Kidney glomerular epithelial cell (primary cell): ENCODE data around the gene GGT1.
A peak's percentile ranks its signal among the peaks of the same experiment; 100 is the strongest.
"Not testable (repeated sequence)": the region's sequence is repeated elsewhere in the genome, so short reads cannot be mapped to it uniquely, and the experiment has no call there.

ENCODE experiments used
- DNase-seq: peaks from one replicate; lab custom pipeline; 2025; lab: John Stamatoyannopoulos, UW

GGT1 gene

DNA sequence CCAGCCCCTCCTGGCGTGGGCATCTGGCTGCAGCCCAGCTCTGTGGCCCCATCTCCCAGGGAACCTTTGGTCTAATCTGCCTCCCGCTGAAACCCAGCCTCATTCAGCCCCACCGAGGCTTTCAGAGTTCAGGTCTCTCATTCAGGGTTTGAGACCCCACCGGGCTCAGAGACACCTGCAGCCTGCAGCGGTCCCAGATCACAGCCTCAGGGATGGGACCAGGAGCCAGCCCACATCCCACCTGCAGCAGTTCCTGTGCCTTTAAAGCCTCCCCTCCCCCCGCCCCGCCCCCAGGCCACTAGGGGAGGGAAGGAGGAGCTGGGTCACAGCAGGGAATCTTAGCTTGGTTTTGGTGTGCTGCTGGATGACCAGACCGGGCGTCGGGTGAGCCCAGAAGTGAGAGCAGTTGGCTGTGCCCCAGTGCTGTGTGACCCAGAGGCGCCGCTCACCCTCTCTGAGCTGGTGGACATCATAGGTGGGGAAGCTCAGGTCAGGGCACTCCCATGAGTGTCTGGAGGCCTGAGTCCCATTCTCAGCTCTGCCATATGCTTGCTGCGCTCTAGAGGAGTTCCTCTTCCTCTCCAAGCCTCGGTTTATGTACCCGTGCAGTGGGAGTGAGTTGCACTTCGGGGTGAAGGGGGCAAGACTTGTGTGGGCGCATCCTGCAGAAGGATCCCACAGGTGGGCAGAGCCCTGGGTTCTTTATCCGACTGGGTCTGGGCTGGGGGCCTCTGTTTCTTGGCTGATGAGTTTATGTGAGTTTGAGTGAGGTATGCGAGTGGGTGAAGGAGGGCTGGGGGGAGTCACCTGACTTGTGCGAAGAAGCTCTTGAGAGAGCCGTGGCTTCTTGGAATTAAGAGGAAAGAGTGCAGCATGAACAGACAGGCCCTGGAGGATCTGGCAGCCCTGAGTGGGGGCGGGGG, at the start of gene GGT1:
Gene GGT1, plus strand, starts transcription at position 347 of the 923 bp plus-strand sequence. CDS start 7,889 bp downstream, outside the sequence.
- not testable (repeated sequence) for DNase-seq

DNA sequence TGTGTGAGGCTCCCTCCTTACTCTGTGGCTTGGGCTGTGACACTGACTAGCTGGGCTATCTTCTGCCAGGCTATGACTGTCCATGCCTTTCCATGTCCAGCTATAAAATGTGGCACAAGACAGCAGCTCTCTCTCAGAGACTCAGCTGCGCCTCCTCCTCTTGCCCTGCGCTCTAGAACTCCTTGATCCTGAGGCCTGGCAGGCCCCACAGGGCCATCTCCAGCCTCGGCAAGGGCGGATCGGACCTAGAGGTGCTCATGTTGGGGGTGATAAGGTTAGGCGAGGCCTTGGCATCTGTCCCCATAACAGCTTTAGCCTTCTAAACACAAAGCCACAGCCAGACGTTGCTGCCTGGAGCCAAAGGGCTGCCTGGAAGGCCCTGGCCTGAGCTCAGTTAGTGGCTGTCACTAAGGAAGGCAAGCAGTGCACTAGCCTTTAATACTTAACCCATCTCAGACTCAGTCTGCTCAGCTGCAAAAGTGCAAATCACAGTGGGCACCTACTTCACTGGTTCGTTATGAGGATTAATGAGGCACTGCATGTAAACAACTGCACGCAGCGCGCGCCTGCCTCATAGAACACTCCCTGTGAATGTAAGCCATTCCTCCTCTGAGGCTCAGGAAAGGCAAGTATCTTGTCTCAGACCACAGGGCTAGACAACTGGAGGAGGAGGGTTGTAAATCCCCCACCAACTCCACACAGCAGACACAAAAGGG, 49.2 kb upstream of the GGT1 start:
- DNase-seq: no peak

GRCh38 chr22:24554313-24555164, 48.5 kb upstream of the GGT1 start, which contains the start of gene GUCD1:
Gene GUCD1 (minus strand): TSS chr22:24555138. CDS start chr22:24554991, 147 bp downstream.
- DNase-seq: peak; percentile 25

- peak; percentile 97 for DNase-seq
Observed at GRCh38 chr22:24555165-24556039, 47.6 kb upstream of the GGT1 start, which contains the start of gene SNRPD3. Gene SNRPD3 (plus strand): TSS chr22:24555999. CDS start chr22:24557675, 1,676 bp downstream.

GRCh38 chr22:24559471-24559870, 43.5 kb upstream of the GGT1 start:
- no peak for DNase-seq

- DNase-seq: no peak
Observed at GRCh38 chr22:24563246-24563645, 39.7 kb upstream of the GGT1 start.

DNA sequence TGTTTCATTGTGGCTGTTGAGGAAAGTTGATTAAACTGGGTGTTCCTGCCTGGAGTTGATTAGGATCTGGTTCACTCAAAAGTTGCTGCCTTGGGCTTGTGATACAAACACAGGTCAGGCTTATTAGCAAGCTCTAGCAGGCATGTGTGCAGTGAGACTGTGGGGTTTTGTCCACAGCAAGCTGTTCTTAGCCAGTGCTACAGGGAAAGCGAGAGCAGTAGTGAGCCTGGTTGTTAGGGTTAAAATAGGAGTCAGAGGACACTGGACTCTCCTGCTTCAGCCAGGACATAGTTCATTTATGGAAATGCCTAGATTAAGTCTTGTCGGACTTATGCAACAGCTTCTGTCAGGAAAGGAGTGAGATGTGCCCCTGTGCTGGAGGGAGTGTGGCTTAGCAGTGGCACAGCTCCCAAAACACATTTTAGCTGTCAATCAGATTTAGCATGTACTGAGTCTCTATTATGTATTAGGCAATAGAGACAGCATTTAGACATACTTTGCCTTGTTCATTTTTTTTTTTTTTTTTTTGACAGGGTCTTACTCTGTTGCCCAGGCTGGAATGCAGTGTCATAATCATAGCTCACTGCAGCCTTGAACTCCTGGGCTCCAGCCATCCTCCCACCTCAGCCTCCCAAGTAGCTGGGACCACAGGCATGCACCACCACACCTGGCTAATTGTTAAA, 38.5 kb upstream of the GGT1 start:
- no peak for DNase-seq

- no peak for DNase-seq
Observed at GRCh38 chr22:24565077-24565476, 37.9 kb upstream of the GGT1 start.

- DNase-seq: no peak
Observed at GRCh38 chr22:24566899-24567511, 36.0 kb upstream of the GGT1 start.

- no peak for DNase-seq
Observed at GRCh38 chr22:24567668-24568067, 35.3 kb upstream of the GGT1 start.

GRCh38 chr22:24571266-24571665, 31.7 kb upstream of the GGT1 start:
- no peak for DNase-seq

DNA sequence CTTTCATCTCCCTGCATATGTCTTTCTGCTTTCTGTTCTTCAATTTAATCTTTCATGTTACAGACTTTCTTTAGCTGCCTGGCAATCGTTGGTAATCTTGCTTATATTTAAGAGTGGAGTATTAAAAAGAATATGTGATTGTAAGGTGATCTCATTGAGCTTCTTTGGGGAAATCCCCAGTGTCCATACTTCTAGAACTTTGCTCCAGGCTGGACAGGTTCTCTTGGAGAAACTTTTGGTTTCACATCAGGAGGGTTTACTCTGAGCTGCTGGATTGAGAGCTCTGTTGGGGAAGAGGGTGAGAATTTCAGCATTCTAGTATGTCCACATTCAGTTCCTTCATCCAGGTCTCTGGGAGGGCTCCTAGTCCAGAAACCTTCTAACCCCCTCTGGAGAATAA, 26.2 kb upstream of the GGT1 start:
- DNase-seq: no peak

GRCh38 chr22:24578355-24579257, 24.4 kb upstream of the GGT1 start:
- no peak for DNase-seq

- no peak for DNase-seq
Observed at GRCh38 chr22:24579258-24579601, 23.8 kb upstream of the GGT1 start.

DNA sequence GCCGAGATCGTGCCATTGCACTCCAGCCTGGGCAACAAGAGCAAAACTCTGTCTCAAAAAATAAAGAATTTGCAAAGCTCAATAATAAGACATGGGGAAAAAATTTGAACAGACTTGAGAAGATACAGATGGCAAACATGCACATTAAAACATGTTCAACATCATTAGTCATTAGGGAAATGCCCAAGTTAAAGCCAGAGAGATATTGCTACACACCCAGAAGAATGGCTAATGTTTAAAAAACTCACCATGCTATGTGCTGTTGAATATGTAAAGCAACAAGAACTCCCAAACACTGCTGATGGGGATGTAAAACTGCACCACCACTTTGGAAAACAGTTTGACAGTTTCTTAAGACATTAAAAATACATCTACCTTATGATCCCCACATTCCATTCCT, 22.7 kb upstream of the GGT1 start:
- no peak for DNase-seq

DNA sequence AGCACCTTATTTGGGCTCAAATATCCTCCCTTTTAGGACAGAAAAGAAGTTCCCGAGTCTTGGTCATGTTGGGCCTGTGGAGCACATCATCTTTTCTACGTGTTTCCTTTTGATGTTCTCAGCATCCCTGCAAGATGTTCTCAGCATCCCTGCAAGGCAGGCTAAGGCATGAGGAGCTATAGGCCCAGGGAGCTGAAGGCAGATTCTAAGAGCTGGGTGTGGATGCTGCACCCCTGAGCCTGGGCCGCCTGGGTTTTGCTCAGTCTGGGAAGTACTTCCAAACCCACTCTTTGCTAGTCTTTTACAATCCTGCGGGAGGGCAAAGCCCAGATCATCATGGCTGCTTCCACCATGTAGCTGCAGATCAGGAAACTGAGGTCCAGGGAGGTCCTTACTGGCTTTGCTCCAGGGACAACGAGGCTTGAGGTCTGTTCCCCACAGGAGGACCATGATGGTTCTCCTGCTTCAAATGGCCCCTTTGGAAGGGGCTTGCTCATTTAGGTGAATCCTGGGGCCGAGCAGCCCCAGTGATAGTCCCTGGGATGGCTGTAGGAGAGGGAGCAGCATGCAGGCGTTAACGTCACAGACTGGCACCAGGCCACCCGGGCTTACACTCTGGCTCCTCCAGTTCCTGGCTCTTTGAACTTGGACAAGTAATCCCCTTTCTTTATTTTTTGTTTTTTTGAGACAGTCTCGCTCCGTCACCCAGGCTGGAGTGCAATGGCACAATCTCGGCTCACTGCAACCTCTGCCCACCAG, 20.8 kb upstream of the GGT1 start:
- DNase-seq: no peak

DNA sequence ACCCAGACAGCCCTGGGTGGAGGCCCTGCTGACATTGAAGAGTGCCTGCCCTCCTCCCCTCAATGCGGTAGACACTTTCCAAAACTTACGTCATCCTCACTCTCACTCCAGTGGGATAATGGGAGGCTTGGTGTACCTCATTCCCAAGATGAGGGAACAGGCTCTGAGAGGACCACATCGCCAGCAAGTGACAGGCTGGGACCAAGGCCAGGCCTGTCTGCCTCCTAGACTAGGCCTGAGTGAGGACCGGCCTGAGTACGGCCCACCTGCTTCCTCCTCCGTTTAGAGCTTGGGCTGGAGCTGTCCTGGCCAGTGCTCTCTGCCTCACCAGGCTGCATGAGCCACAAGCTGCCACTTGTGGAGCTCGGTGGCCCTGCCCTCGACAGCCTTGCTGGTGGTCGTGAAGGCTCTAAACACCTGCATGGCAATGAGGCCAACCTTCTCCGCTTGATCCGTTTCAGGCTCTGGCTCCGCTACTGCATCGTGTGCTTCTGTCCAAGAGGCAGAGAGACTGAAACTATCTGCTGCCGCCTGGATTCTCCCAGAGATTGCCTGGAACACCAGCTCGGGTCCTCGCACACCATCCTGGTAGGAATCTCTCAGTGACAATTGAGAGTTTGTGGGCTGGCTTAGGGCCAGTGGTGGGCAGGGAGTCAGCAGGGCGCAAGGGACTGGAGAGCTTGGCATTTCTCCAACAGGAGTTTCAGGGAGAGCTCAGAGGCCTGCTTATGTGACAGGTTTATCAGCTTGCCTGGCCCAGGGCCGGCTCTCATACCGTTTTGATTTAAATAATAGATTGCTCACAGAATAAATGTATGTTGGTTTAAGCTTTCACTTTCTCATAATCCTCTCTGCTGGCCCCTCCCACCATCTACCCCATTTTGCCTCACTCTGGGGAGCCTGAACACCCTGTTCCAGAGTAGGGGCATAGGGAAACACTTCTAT, 19.5 kb upstream of the GGT1 start:
- DNase-seq: no peak
